GM23248 (cell line): ENCODE measurements around the gene ITFG1. TPM values are rescaled to one million over a fixed set of nuclear protein-coding genes. Genes with fewer than 3 reads are reported as not detected.
A peak's percentile ranks its signal among the peaks of the same experiment; 100 is the strongest.

Experiments used
- DNase-seq: peaks from one replicate; pipeline ENCODE4 v3.0.0-alpha.2; 2015
- H2AFZ ChIP-seq: fragments of 200-600 bp; sonication (generic); 2 replicates; pipeline ENCODE4 v1.6.1; 2016; ENCODE audit warnings: antibody characterized with exemption
- H3F3A ChIP-seq: fragments of 200-600 bp; sonication (generic); 2 replicates; pipeline ENCODE4 v1.6.1; 2016; ENCODE audit warnings: mild to moderate bottlenecking, antibody characterized with exemption, mixed run types; ENCODE audit not compliant: insufficient read depth
- H3K27ac ChIP-seq: fragments of 200-600 bp; sonication (generic); 2 replicates; pipeline ENCODE4 v1.5.1; 2016; ENCODE audit warnings: mild to moderate bottlenecking
- H3K27me3 ChIP-seq: fragments of 200-600 bp; sonication (generic); replicated peaks from 2 replicates; pipeline ENCODE4 v1.6.1; 2016; ENCODE audit warnings: mild to moderate bottlenecking; ENCODE audit not compliant: insufficient read depth
- H3K36me3 ChIP-seq: fragments of 200-600 bp; sonication (generic); 2 replicates; pipeline ENCODE4 v1.6.1; 2016; ENCODE audit warnings: low read depth, mild to moderate bottlenecking
- H3K4me1 ChIP-seq: fragments of 200-600 bp; sonication (generic); 2 replicates; pipeline ENCODE4 v1.6.1; 2016; ENCODE audit warnings: mild to moderate bottlenecking; ENCODE audit not compliant: insufficient read depth
- H3K4me2 ChIP-seq: fragments of 200-600 bp; sonication (generic); one replicate; pipeline ENCODE4 v1.6.1; 2016; ENCODE audit warnings: mild to moderate bottlenecking; ENCODE audit not compliant: unreplicated experiment
- H3K4me3 ChIP-seq: fragments of 200-600 bp; sonication (generic); 2 replicates; pipeline ENCODE4 v1.5.1; 2016; ENCODE audit warnings: mild to moderate bottlenecking
- H3K79me2 ChIP-seq: fragments of 200-600 bp; sonication (generic); 2 replicates; pipeline ENCODE4 v1.6.1; 2016; ENCODE audit warnings: mild to moderate bottlenecking; ENCODE audit not compliant: insufficient read depth
- H3K9ac ChIP-seq: fragments of 200-600 bp; sonication (generic); 2 replicates; pipeline ENCODE4 v1.6.1; 2016; ENCODE audit warnings: mild to moderate bottlenecking
- H3K9me2 ChIP-seq: fragments of 200-600 bp; sonication (generic); 2 replicates; pipeline ENCODE4 v1.6.1; 2016; ENCODE audit warnings: mixed run types, mild to moderate bottlenecking, moderate library complexity; ENCODE audit not compliant: insufficient read depth
- H3K9me3 ChIP-seq: fragments of 200-600 bp; sonication (generic); one replicate; pipeline ENCODE4 v1.6.1; 2017; ENCODE audit warnings: low read depth
- H4K20me1 ChIP-seq: fragments of 200-600 bp; sonication (generic); 2 replicates; pipeline ENCODE4 v1.6.0; 2016; ENCODE audit not compliant: insufficient read depth
- EZH2 ChIP-seq: fragments of 200-600 bp; sonication (generic); IDR thresholded peaks from 2 replicates; pipeline ENCODE4 v1.6.1; 2018; ENCODE audit warnings: antibody characterized with exemption, mild to moderate bottlenecking; ENCODE audit not compliant: insufficient read depth, poor library complexity, severe bottlenecking
- EZH2phosphoT487 ChIP-seq: fragments of 200-600 bp; sonication (generic); IDR thresholded peaks from 2 replicates; pipeline ENCODE4 v1.6.1; 2018; ENCODE audit warnings: antibody characterized with exemption, moderate library complexity, mild to moderate bottlenecking, low read depth; ENCODE audit not compliant: insufficient read depth
- WGBS, 2 experiments: methylation state at CpG; one replicate each; pipeline ENCODE4 v1.1.6; 2015 to 2017; ENCODE audit warnings: low lambda C conversion rate in 2 of 2, low coverage in 1 of 2; ENCODE audit errors: missing lambda C conversion rate in 2 of 2; 5-methylcytosine and 5-hydroxymethylcytosine counted together
- in situ Hi-C: fragments of 300-500 bp; cut with MboI; formaldehyde crosslinking; loops from 2 replicates; pipeline ENCODE4 v1.15.0; 2020
- polyA plus RNA-seq: library from polyadenylated mRNA; unstranded; fragments of >200 nt; fragmentation: Nextera tagmentation; extraction: Ambion mirVana; gene quantifications from 2 replicates; pipeline ENCODE4 v1.2.1, GENCODE V29; 2016
- total RNA-seq: library from RNA; depleted of rRNA; stranded (reverse); fragments of >200 nt; shearing (Covaris generic); gene quantifications from 2 replicates; pipeline ENCODE4 v1.2.3, GENCODE V29; 2014

Gene ITFG1
- total and polyA plus RNA-seq, 2 experiments from 2014 or later: 78.2 to 111 TPM

GRCh38 chr16:47459603-47460002 lies 1.3 kb downstream of the ITFG1 start:
- in situ Hi-C loops: no loop called here
- H3K79me2 ChIP-seq: peaks cover 64% of the 10 kb centered on the region
- DNase-seq: no peak
- H3F3A ChIP-seq: peaks cover 10% of the 10 kb centered on the region; the same call in 1 of the 2 replicates
- H3K36me3 ChIP-seq: 0 out of 2 replicates have a peak, but pooled peaks cover 16% of the 10 kb centered on the region
- H4K20me1 ChIP-seq: 0 out of 2 replicates have a peak, but pooled peaks cover 5% of the 10 kb centered on the region
- H3K9ac ChIP-seq: peak overlapping the region; percentile 91; the same call in 1 of the 2 replicates
- H3K27ac ChIP-seq: no peak overlapping the region
- H3K9me2 ChIP-seq: no peaks in the 10 kb centered on the region
- H3K4me1 ChIP-seq: peaks cover 25% of the 10 kb centered on the region; the same call in 1 of the 2 replicates
- H3K9me3 ChIP-seq: no peaks in the 10 kb centered on the region
- peak overlapping the region; percentile 93 for H3K4me2 ChIP-seq
- 96 to 100% methylated on average over 1 of the region's 1 CpG for WGBS, 2 experiments
- H3K27me3 ChIP-seq: no peaks in the 10 kb centered on the region
- no peak for TF ChIP-seq EZH2
- TF ChIP-seq EZH2phosphoT487: no peak
- H3K4me3 ChIP-seq: peak overlapping the region; percentile 85
- 0 out of 2 replicates have a peak overlapping the region, but pooled peaks have one; percentile 93 for H2AFZ ChIP-seq

GRCh38 chr16:47458331-47458730 lies 2.5 kb downstream of the ITFG1 start:
- Histone ChIP-seq H3K9me3 (no peaks in the 10 kb centered on the region), H3K27me3 (no peaks in the 10 kb centered on the region), H3K4me1 (peaks cover 22% of the 10 kb centered on the region; the same call in 1 of the 2 replicates), H3K36me3 (peaks cover 25% of the 10 kb centered on the region; the same call in 1 of the 2 replicates), H3F3A (peaks cover 10% of the 10 kb centered on the region; the same call in 1 of the 2 replicates), H3K27ac (no peak overlapping the region), H3K9ac (no peak overlapping the region), H4K20me1 (0 out of 2 replicates have a peak, but pooled peaks cover 5% of the 10 kb centered on the region), H3K79me2 (peaks cover 56% of the 10 kb centered on the region), H3K4me3 (no peak overlapping the region), H2AFZ (no peak overlapping the region), H3K4me2 (no peak overlapping the region), H3K9me2 (no peaks in the 10 kb centered on the region)
- no peak for TF ChIP-seq EZH2phosphoT487
- TF ChIP-seq EZH2: no peak
- in situ Hi-C loops: no loop called here
- DNase-seq: no peak
- WGBS, 2 experiments: 96 to 97% methylated on average over 2 of the region's 2 CpGs

DNA sequence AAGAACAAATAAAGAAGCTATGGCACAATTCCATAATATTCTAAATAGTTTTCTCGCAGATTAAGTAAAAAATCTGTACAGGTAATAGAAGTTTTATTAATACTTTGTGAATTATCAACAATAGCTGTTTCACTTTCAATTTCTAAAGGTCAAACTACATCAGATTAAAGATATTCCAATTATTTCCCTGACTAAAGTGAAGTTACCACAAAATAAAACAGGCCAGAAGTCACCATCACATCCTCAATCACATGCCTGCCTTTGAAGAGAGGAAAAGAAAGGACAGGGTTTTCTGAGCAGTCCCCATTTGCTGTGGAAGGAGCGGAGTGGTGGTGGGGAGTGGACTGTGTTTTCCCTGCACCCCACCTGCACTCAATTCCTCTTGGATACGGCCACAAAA lies 11.1 kb downstream of the ITFG1 start:
- TF ChIP-seq EZH2: no peak
- no peak for TF ChIP-seq EZH2phosphoT487
- Histone ChIP-seq H3K4me2 (no peak overlapping the region), H3K4me3 (no peak overlapping the region), H4K20me1 (0 out of 2 replicates have a peak, but pooled peaks cover under 1% of the 10 kb centered on the region), H3K9ac (no peak overlapping the region), H3K79me2 (0 out of 2 replicates have a peak, but pooled peaks cover 1% of the 10 kb centered on the region), H3K9me2 (no peaks in the 10 kb centered on the region), H3K36me3 (peaks cover 44% of the 10 kb centered on the region), H3K27ac (no peak overlapping the region), H3F3A (no peaks in the 10 kb centered on the region), H2AFZ (no peak overlapping the region), H3K4me1 (no peaks in the 10 kb centered on the region), H3K9me3 (no peaks in the 10 kb centered on the region), H3K27me3 (no peaks in the 10 kb centered on the region)
- 96 to 100% methylated on average over 3 of the region's 3 CpGs for WGBS, 2 experiments
- in situ Hi-C loops: no loop called here
- DNase-seq: no peak

DNA sequence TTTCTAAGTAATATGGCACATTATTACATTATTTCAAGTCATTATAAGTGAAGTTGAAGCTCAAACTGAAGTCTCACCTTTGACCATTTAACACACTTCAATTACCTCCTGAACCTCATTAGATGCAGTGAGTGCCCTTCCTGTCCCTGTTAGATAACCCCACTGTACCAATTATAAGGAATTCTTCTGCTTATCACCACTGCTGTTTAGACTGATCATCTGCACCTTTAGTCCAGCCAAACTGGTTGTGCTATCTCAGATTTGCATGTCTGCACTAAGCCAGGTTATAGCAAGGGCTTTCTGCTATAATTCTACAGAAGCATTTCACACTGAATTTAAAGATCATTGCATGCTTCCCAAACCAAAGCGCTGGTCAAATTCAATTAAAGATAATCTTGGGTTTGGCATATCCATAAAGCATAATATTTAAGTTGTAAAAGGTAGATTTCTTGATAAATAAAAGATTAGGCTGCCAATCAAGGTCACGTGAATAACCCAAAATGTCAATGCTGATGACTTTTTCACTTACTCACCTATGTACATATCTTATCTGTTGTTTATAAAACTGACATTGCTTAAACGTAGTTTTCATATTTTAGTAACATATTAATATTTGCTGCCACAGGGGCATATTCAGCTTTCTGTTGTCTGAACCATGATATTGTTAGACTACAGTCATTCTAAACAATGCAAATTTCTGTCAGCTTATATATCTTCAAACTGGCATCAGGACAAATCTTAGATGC lies 11.9 kb downstream of the ITFG1 start:
- Histone ChIP-seq H3K27me3 (no peaks in the 10 kb centered on the region), H3K9me3 (no peaks in the 10 kb centered on the region), H3K36me3 (peaks cover 40% of the 10 kb centered on the region), H3F3A (no peaks in the 10 kb centered on the region), H2AFZ (no peak overlapping the region), H3K27ac (no peak overlapping the region), H4K20me1 (no peaks in the 10 kb centered on the region), H3K79me2 (no peaks in the 10 kb centered on the region), H3K4me2 (no peak overlapping the region), H3K9ac (no peak overlapping the region), H3K9me2 (no peaks in the 10 kb centered on the region), H3K4me3 (no peak overlapping the region), H3K4me1 (no peaks in the 10 kb centered on the region)
- WGBS, 2 experiments: 96 to 97% methylated on average over 3 of the region's 3 CpGs
- TF ChIP-seq EZH2phosphoT487 (no peak), EZH2 (no peak)
- DNase-seq: no peak
- in situ Hi-C loops: no loop called here
